Uterus (tissue), 4 donors: ENCODE data around the gene GJC2. TPM values are rescaled to one million over a fixed set of nuclear protein-coding genes. Genes with fewer than 3 reads are reported as not detected.

Source experiments
- DNase-seq, 2 donors: peaks; one replicate each; pipeline ENCODE4 v3.0.0-alpha.2; 2019 to 2020
- H3K27ac ChIP-seq, 2 donors: fragments of 200-600 bp; sonication (generic); 1 replicate in 1 of 2; 2 replicates in 1 of 2; pipeline ENCODE4 v1.5.1; 2016 to 2018
- H3K27me3 ChIP-seq, 2 donors: fragments of 200-600 bp; sonication (generic); one replicate each; pipeline ENCODE4 v1.5.1; 2018 to 2019; ENCODE audit warnings: control low read depth in 1 of 2
- H3K36me3 ChIP-seq, 2 donors: fragments of 200-600 bp; sonication (generic); one replicate each; pipeline ENCODE4 v1.5.1; 2019; ENCODE audit warnings: control low read depth in 1 of 2
- H3K4me1 ChIP-seq, 2 donors: fragments of 200-600 bp; sonication (generic); one replicate each; pipeline ENCODE4 v1.5.1; 2018 to 2019; ENCODE audit warnings: control low read depth in 1 of 2
- H3K4me3 ChIP-seq, 2 donors: fragments of 200-600 bp; sonication (generic); 1 replicate in 1 of 2; 2 replicates in 1 of 2; pipeline ENCODE4 v1.5.1; 2018 to 2019; ENCODE audit warnings: mild to moderate bottlenecking in 1 of 2
- H3K9me3 ChIP-seq, 2 donors: fragments of 200-600 bp; sonication (generic); one replicate each; pipeline ENCODE4 v1.5.1; 2019; ENCODE audit warnings: control low read depth in 1 of 2
- POLR2A ChIP-seq, 2 donors: fragments of 450-650 bp; IDR thresholded peaks; one replicate each; pipeline ENCODE4 v1.6.1; 2016; ENCODE audit warnings: antibody characterized with exemption in 2 of 2, mild to moderate bottlenecking in 1 of 2, moderate library complexity in 1 of 2
- intact Hi-C: fragments of 100-400 bp; cut with DNase I; formaldehyde crosslinking; loops from one replicate; pipeline ENCODE4 v1.15.1; 2023; ENCODE audit warnings: low total_unique reads
- total RNA-seq, 4 donors: library from RNA; depleted of rRNA in 3 of 4; stranded (reverse); fragments of >200 nt in 3 of 4; gene quantifications; one replicate each; pipeline versions ENCODE4 v1.1.0 to v1.2.4, GENCODE V29; 2014 to 2023
- TF ChIP-seq, protein P1 (sequence below), 4 experiments: fragments of 200-600 bp in 2 of 4; fragments of 450-650 bp in 2 of 4; sonication (generic) in 2 of 4; IDR thresholded peaks; one replicate each; pipeline ENCODE4 v1.5.1; 2016 to 2019; ENCODE audit warnings: antibody characterized with exemption in 4 of 4, mild to moderate bottlenecking in 2 of 4, moderate library complexity in 1 of 4
- donor health status: DM: yes; HTN: yes; CAD: no.

Gene GJC2
- total RNA-seq, 4 donors from 2014 or later = 2.6 to 25.8 (median 10.7) TPM

GRCh38 chr1:228204958-228205357 lies 55.2 kb downstream of the GJC2 start:
- H3K4me1 ChIP-seq = no peaks in the 10 kb centered on the region
- no peaks in the 10 kb centered on the region for H3K36me3 ChIP-seq
- H3K9me3 ChIP-seq = no peaks in the 10 kb centered on the region
- no peak overlapping the region for H3K27ac ChIP-seq
- TF ChIP-seq, protein P1, sequence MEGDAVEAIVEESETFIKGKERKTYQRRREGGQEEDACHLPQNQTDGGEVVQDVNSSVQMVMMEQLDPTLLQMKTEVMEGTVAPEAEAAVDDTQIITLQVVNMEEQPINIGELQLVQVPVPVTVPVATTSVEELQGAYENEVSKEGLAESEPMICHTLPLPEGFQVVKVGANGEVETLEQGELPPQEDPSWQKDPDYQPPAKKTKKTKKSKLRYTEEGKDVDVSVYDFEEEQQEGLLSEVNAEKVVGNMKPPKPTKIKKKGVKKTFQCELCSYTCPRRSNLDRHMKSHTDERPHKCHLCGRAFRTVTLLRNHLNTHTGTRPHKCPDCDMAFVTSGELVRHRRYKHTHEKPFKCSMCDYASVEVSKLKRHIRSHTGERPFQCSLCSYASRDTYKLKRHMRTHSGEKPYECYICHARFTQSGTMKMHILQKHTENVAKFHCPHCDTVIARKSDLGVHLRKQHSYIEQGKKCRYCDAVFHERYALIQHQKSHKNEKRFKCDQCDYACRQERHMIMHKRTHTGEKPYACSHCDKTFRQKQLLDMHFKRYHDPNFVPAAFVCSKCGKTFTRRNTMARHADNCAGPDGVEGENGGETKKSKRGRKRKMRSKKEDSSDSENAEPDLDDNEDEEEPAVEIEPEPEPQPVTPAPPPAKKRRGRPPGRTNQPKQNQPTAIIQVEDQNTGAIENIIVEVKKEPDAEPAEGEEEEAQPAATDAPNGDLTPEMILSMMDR (IDR thresholded peaks at IDR 0.05) = no peak
- no peak for TF ChIP-seq POLR2A (IDR thresholded peaks at IDR 0.05)
- intact Hi-C loops = no loop called here
- H3K27me3 ChIP-seq = no peaks in the 10 kb centered on the region
- DNase-seq = no peak
- H3K4me3 ChIP-seq = no peak overlapping the region

DNA sequence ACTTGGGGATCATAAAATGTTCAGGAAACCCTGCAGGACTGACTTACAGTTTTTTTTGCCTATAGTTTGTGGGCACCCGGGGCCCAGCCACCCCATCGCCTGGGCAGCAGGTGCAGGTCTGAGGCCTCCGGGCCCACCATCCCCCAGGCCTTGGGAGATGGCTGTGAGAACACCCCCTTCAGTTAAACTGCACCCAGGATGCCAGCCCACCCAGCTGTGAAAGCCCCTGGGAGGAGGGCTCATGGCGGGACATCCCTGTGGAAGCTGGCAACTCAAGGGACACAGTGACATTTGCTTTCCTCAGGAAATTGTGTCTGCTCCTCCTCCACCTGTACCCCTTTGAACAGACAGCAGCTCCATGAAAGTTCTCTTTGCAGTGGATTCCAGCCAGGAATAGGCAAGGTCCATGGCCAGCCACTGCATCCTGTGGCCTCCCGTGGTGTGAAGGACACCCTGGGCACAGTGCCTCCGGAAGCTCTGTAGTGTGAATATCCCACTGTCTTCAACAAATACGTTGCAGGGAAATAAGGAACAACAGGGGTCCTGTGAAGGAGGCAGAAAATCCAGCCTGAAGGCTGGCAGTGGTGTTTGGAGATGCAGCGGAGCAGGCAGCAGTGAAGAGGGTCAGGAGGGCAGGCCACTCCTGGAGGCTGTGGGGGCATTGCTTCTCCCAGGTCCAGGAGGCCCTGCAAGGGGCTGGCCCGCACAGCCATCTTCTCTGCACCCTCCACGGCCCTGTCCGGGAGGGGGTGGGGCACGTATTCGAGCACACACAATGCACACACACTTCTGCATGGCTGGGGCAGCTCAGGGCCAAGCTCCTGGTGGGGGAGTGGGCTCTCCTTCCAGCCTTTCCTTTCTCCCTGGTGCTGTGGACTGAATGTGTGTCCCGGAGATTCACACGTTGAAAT lies 56.1 kb downstream of the GJC2 start:
- DNase-seq = no peak
- intact Hi-C loops = no loop called here

GRCh38 chr1:228206582-228207351 lies 57.0 kb downstream of the GJC2 start:
- Histone ChIP-seq H3K4me1 (no peaks in the 10 kb centered on the region), H3K9me3 (no peaks in the 10 kb centered on the region), H3K4me3 (no peak overlapping the region), H3K27ac (no peak overlapping the region), H3K27me3 (no peaks in the 10 kb centered on the region), H3K36me3 (no peaks in the 10 kb centered on the region)
- TF ChIP-seq, protein P1 (IDR thresholded peaks at IDR 0.05) = no peak
- no peak for TF ChIP-seq POLR2A (IDR thresholded peaks at IDR 0.05)
- DNase-seq = no peak
- intact Hi-C loops = no loop called here

More for the DNA sequence above, 56.1 kb downstream of the GJC2 start:
- no peak for TF ChIP-seq POLR2A (IDR thresholded peaks at IDR 0.05)
- TF ChIP-seq, protein P1 (IDR thresholded peaks at IDR 0.05) = no peak
- H3K27ac ChIP-seq = no peak overlapping the region
- H3K4me1 ChIP-seq = no peaks in the 10 kb centered on the region
- H3K27me3 ChIP-seq = no peaks in the 10 kb centered on the region
- H3K4me3 ChIP-seq = no peak overlapping the region
- H3K36me3 ChIP-seq = no peaks in the 10 kb centered on the region
- H3K9me3 ChIP-seq = no peaks in the 10 kb centered on the region

GRCh38 chr1:228207381-228207810 lies 57.7 kb downstream of the GJC2 start:
- Histone ChIP-seq H3K36me3 (no peaks in the 10 kb centered on the region), H3K9me3 (no peaks in the 10 kb centered on the region), H3K27me3 (no peaks in the 10 kb centered on the region), H3K27ac (no peak overlapping the region), H3K4me1 (no peaks in the 10 kb centered on the region), H3K4me3 (no peak overlapping the region)
- intact Hi-C loops = no loop called here
- DNase-seq = no peak
- TF ChIP-seq, protein P1 (IDR thresholded peaks at IDR 0.05) = no peak
- no peak for TF ChIP-seq POLR2A (IDR thresholded peaks at IDR 0.05)
